ENCODE measurements around the gene CENPP. TPM values are rescaled to one million over a fixed set of nuclear protein-coding genes. Genes with fewer than 3 reads are reported as not detected.

CENPP gene
- total RNA-seq, 2 donors from 2014 or later, result 1.1 to 1.2 TPM

GRCh38 chr9:92476962-92477361, 151.2 kb downstream of the CENPP start:
- Histone ChIP-seq H3K36me3 (no peaks in the 10 kb centered on the region), H3K27ac (no peak overlapping the region), H3K4me1 (peaks cover 0 to 25% of the 10 kb centered on the region in 2 donors), H3K27me3 (no peaks in the 10 kb centered on the region), H3K4me3 (no peak overlapping the region), H3K9me3 (no peaks in the 10 kb centered on the region)
- no peak for DNase-seq (ENCODE audit: low spot score)
- no peak for TF ChIP-seq CTCF (IDR thresholded peaks at IDR 0.05)

GRCh38 chr9:92478783-92479182, 153.0 kb downstream of the CENPP start:
- no peaks in the 10 kb centered on the region for H3K27me3 ChIP-seq
- no peak for TF ChIP-seq CTCF (IDR thresholded peaks at IDR 0.05)
- no peak overlapping the region for H3K4me3 ChIP-seq
- DNase-seq (ENCODE audit: low spot score), result no peak
- no peaks in the 10 kb centered on the region for H3K36me3 ChIP-seq
- H3K9me3 ChIP-seq, result no peaks in the 10 kb centered on the region
- H3K27ac ChIP-seq, result peak overlapping the region; percentile 6 to 58
- peaks cover 0 to 25% of the 10 kb centered on the region in 2 donors for H3K4me1 ChIP-seq

GRCh38 chr9:92479346-92479745, 153.6 kb downstream of the CENPP start:
- Histone ChIP-seq H3K27ac (peak overlapping the region; percentile 6 to 58), H3K9me3 (no peaks in the 10 kb centered on the region), H3K27me3 (no peaks in the 10 kb centered on the region), H3K4me3 (no peak overlapping the region), H3K36me3 (no peaks in the 10 kb centered on the region), H3K4me1 (peaks cover 0 to 25% of the 10 kb centered on the region in 2 donors)
- no peak for DNase-seq (ENCODE audit: low spot score)
- TF ChIP-seq CTCF (IDR thresholded peaks at IDR 0.05), result no peak

GRCh38 chr9:92480291-92480771, 154.6 kb downstream of the CENPP start:
- H3K4me3 ChIP-seq, result peak overlapping the region in 1 of 2 donors; percentile 20
- TF ChIP-seq CTCF (IDR thresholded peaks at IDR 0.05), result no peak
- no peaks in the 10 kb centered on the region for H3K27me3 ChIP-seq
- DNase-seq (ENCODE audit: low spot score), result no peak
- H3K27ac ChIP-seq, result peak overlapping the region; percentile 58 to 69
- no peaks in the 10 kb centered on the region for H3K9me3 ChIP-seq
- no peaks in the 10 kb centered on the region for H3K36me3 ChIP-seq
- H3K4me1 ChIP-seq, result peaks cover 0 to 25% of the 10 kb centered on the region in 2 donors

- TF ChIP-seq CTCF (IDR thresholded peaks at IDR 0.05), result no peak
- DNase-seq (ENCODE audit: low spot score), result no peak
- Histone ChIP-seq H3K27ac (peak overlapping the region; percentile 58 to 69), H3K4me1 (peaks cover 0 to 25% of the 10 kb centered on the region in 2 donors), H3K36me3 (no peaks in the 10 kb centered on the region), H3K9me3 (no peaks in the 10 kb centered on the region), H3K4me3 (peak overlapping the region in 1 of 2 donors; percentile 20), H3K27me3 (no peaks in the 10 kb centered on the region)
Observed at GRCh38 chr9:92480986-92481633, 155.4 kb downstream of the CENPP start.

GRCh38 chr9:92482329-92482728, 156.6 kb downstream of the CENPP start, which contains the start of gene ASPN:
TSS of gene ASPN (minus strand) at chr9:92482506.
- Histone ChIP-seq H3K4me1 (peaks cover 0 to 28% of the 10 kb centered on the region in 2 donors), H3K36me3 (no peaks in the 10 kb centered on the region), H3K27me3 (no peaks in the 10 kb centered on the region), H3K27ac (peak within 1 kb of the TSS; percentile 58 to 69), H3K9me3 (no peaks in the 10 kb centered on the region), H3K4me3 (peak within 1 kb of the TSS; percentile 20)
- no peak for DNase-seq (ENCODE audit: low spot score)
- TF ChIP-seq CTCF (IDR thresholded peaks at IDR 0.05), result no peak

All from right atrium auricular region (tissue), 2 donors.